Adrenal gland (tissue), 19 donors: ENCODE measurements around the gene SPART. TPM values are rescaled to one million over a fixed set of nuclear protein-coding genes. Genes with fewer than 3 reads are reported as not detected.

Experiments
- DNase-seq, 7 donors: peaks; one replicate each; pipeline ENCODE4 v3.0.0-alpha.2; 2019 to 2020
- H3K27ac ChIP-seq, 5 donors: fragments of 200-600 bp; sonication (generic) in 4 of 5; 1 replicate in 3 of 5; 2 replicates in 2 of 5; pipeline versions ENCODE4 v1.5.1 to v1.8.0; 2016 to 2020; ENCODE audit warnings: mild to moderate bottlenecking in 1 of 5
- H3K27me3 ChIP-seq: fragments of 200-600 bp; 2 replicates; pipeline ENCODE4 v1.8.0; 2021
- H3K36me3 ChIP-seq, 2 donors: fragments of 200-600 bp; replicated peaks in 1 of 2; 1 replicate in 1 of 2; 2 replicates in 1 of 2; pipeline versions ENCODE4 v1.5.1 to v1.8.0; 2018 to 2022
- H3K4me1 ChIP-seq, 2 donors: fragments of 200-600 bp; replicated peaks in 1 of 2; 1 replicate in 1 of 2; 2 replicates in 1 of 2; pipeline versions ENCODE4 v1.5.1 to v1.8.0; 2018 to 2021
- H3K4me3 ChIP-seq, 4 donors: fragments of 200-600 bp; sonication (generic) in 3 of 4; one replicate each; pipeline ENCODE4 v1.5.1; 2016 to 2018
- H3K9me3 ChIP-seq, 3 donors: fragments of 200-600 bp; sonication (generic) in 1 of 3; replicated peaks in 1 of 3; 1 replicate in 2 of 3; 2 replicates in 1 of 3; pipeline versions ENCODE4 v1.5.1 to v1.8.0; 2016 to 2021
- CTCF ChIP-seq, 6 experiments: fragments of 450-650 bp in 4 of 6; fragments of 200-600 bp in 2 of 6; sonication (generic) in 1 of 6; IDR thresholded peaks; 1 replicate in 5 of 6; 2 replicates in 1 of 6; pipeline versions ENCODE4 v1.5.1 to v1.8.0; 2016 to 2021; ENCODE audit warnings: antibody characterized with exemption in 6 of 6, mild to moderate bottlenecking in 2 of 6, moderate library complexity in 1 of 6
- POLR2A ChIP-seq, 2 donors: fragments of 450-650 bp; IDR thresholded peaks; one replicate each; pipeline ENCODE4 v1.6.1; 2017; ENCODE audit warnings: antibody characterized with exemption in 2 of 2, mild to moderate bottlenecking in 2 of 2, moderate library complexity in 1 of 2
- WGBS, 4 donors: extraction: QIAGEN DNeasy Blood & Tissue Kit in 2 of 4; methylation state at CpG; one replicate each; pipeline versions ENCODE4 v1.1.5 to v1.1.7; 2013 to 2017; 5-methylcytosine and 5-hydroxymethylcytosine counted together
- intact Hi-C, 2 donors: fragments of 100-400 bp; cut with DNase I; formaldehyde crosslinking; loops; one replicate each; pipeline versions ENCODE4 v1.14.1 to v1.15.0; 2022 to 2023
- long read RNA-seq, 10 donors: library from polyadenylated mRNA in 3 of 10; unstranded in 2 of 10; stranded (forward) in 1 of 10; transcript quantifications; one replicate each; pipeline ENCODE4 v2.0.0 and lab custom pipeline, GENCODE V29; 2021 to 2026
- polyA plus RNA-seq, 3 donors: library from polyadenylated mRNA; stranded (reverse); fragments of 200-250 nt in 2 of 3; fragments of 350-450 nt in 1 of 3; fragmentation: Illumina TruSeq in 1 of 3; extraction: RNeasy Lipid Tissue Mini Kit (QIAGEN cat#74804) in 1 of 3; gene quantifications; one replicate each; pipeline ENCODE4 v1.2.3, GENCODE V29; 2013 to 2014
- total RNA-seq, 9 donors: library from RNA; depleted of rRNA in 4 of 9; stranded (reverse); fragments of >200 nt in 4 of 9; fragments of 120-200 nt in 1 of 9; fragmentation: NEBNext Ultra II Directional in 1 of 9; extraction: Animal tissue kit (Norgen Biotek cat#: 25700) in 1 of 9; gene quantifications; one replicate each; pipeline versions ENCODE4 v1.1.0 to v1.2.4, GENCODE V29; 2013 to 2023
- donor health status: healthy with polysubstance abuse.
- donor health status: Bipolar disorder and iron deficiency.
- donor health status: DM: yes; HTN: yes; CAD: no.
- donor health status: DM: no; HTN: no; CAD: no.
- donor health status: DM: no; HTN: no; CAD: no.
- donor health status: DM: yes; HTN: yes; CAD: no.

The SPART gene
- total RNA-seq (100 to 1,000 TPM in 3 of 9 donors, 10 to 100 TPM in 6; 56.0 to 208 (median 92.1) TPM), polyA plus RNA-seq (100 to 1,000 TPM in 1 of 3 donors, 10 to 100 TPM in 2; 29.2 to 314 (median 31.6) TPM)
- long read RNA-seq, donor 1, full-length matches to known transcripts = 35 of 79 reads
- long read RNA-seq, donor 1, partial matches to known transcripts = 44 of 79 reads
- long read RNA-seq, donor 1, other reads (novel, unspliced or antisense) = 0 of 79 reads
- long read RNA-seq, donor 2, full-length matches to known transcripts = 14 of 29 reads
- long read RNA-seq, donor 2, partial matches to known transcripts = 15 of 29 reads
- long read RNA-seq, donor 2, other reads (novel, unspliced or antisense) = 0 of 29 reads
- long read RNA-seq, donor 3, full-length matches to known transcripts = 18 of 26 reads
- long read RNA-seq, donor 3, partial matches to known transcripts = 8 of 26 reads
- long read RNA-seq, donor 3, other reads (novel, unspliced or antisense) = 0 of 26 reads
- long read RNA-seq, donor 4, full-length matches to known transcripts = 31 of 46 reads
- long read RNA-seq, donor 4, partial matches to known transcripts = 9 of 46 reads
- long read RNA-seq, donor 4, other reads (novel, unspliced or antisense) = 6 of 46 reads
- long read RNA-seq, donor 5, full-length matches to known transcripts = 167 of 206 reads
- long read RNA-seq, donor 5, partial matches to known transcripts = 4 of 206 reads
- long read RNA-seq, donor 5, other reads (novel, unspliced or antisense) = 35 of 206 reads
- long read RNA-seq, donor 6, full-length matches to known transcripts = 24 of 33 reads
- long read RNA-seq, donor 6, partial matches to known transcripts = 5 of 33 reads
- long read RNA-seq, donor 6, other reads (novel, unspliced or antisense) = 4 of 33 reads
- long read RNA-seq, donor 7, full-length matches to known transcripts = 9 of 33 reads
- long read RNA-seq, donor 7, partial matches to known transcripts = 24 of 33 reads
- long read RNA-seq, donor 7, other reads (novel, unspliced or antisense) = 0 of 33 reads
- long read RNA-seq, donor 8, full-length matches to known transcripts = 18 of 51 reads
- long read RNA-seq, donor 8, partial matches to known transcripts = 33 of 51 reads
- long read RNA-seq, donor 8, other reads (novel, unspliced or antisense) = 0 of 51 reads
- long read RNA-seq, donor 9, full-length matches to known transcripts = 28 of 54 reads
- long read RNA-seq, donor 9, partial matches to known transcripts = 26 of 54 reads
- long read RNA-seq, donor 9, other reads (novel, unspliced or antisense) = 0 of 54 reads
- long read RNA-seq, donor 10, full-length matches to known transcripts = 7 of 18 reads
- long read RNA-seq, donor 10, partial matches to known transcripts = 11 of 18 reads
- long read RNA-seq, donor 10, other reads (novel, unspliced or antisense) = 0 of 18 reads

- WGBS, 4 donors = 0 to 1% (median 1%) methylated on average over 6 to 86 of the region's 86 CpGs
- Histone ChIP-seq H3K27me3 (no peaks in the 10 kb centered on the region), H3K9me3 (no peaks in the 10 kb centered on the region), H3K4me1 (peaks cover 10 to 45% of the 10 kb centered on the region in 2 donors), H3K4me3 (peak within 1 kb of the TSS; percentile 68 to 96 (median 88)), H3K27ac (peak within 1 kb of the TSS; percentile 97 to 100 (median 99)), H3K36me3 (no peaks in the 10 kb centered on the region)
- intact Hi-C loops = loop anchor here in 1 of 2 donors (5.0 to 10.0 kb wide), 2 partner anchors 51 to 52 kb away; partner anchors contain the start of gene CCDC169
- DNase-seq = peak; percentile 93 to 98 (median 94)
- TF ChIP-seq POLR2A (IDR thresholded peaks at IDR 0.05) (peak; percentile 54 to 87), CTCF (IDR thresholded peaks at IDR 0.05) (peak; percentile 95 to 98 (median 98))
Measured at GRCh38 chr13:36346222-36347083, at the start of gene SPART. Gene SPART (minus strand): TSS chr13:36346394. CDS start chr13:36335830, 10,564 bp downstream.

- H3K27me3 ChIP-seq = peaks cover 4% of the 10 kb centered on the region
- intact Hi-C loops = loop anchor here (5.0 to 10.0 kb wide), 2 partner anchors 48 to 110 kb away; partner anchors contain the start of gene SPART (in 1 of the 2)
- 25 to 31% (median 28%) methylated on average over 2 of the region's 2 CpGs for WGBS, 4 donors
- H3K9me3 ChIP-seq = no peaks in the 10 kb centered on the region
- no peaks in the 10 kb centered on the region for H3K4me1 ChIP-seq
- no peak overlapping the region for H3K27ac ChIP-seq
- TF ChIP-seq POLR2A (IDR thresholded peaks at IDR 0.05) (no peak), CTCF (IDR thresholded peaks at IDR 0.05) (peak; percentile 39 to 73 (median 59))
- no peak overlapping the region for H3K4me3 ChIP-seq
- DNase-seq = no peak
- H3K36me3 ChIP-seq = no peaks in the 10 kb centered on the region
Measured at GRCh38 chr13:36395280-36395679, 49.1 kb upstream of the SPART start.

GRCh38 chr13:36385489-36385888 lies 39.3 kb upstream of the SPART start:
- Histone ChIP-seq H3K4me1 (no peaks in the 10 kb centered on the region), H3K4me3 (no peak overlapping the region), H3K27me3 (peaks cover 12% of the 10 kb centered on the region), H3K27ac (no peak overlapping the region), H3K9me3 (no peaks in the 10 kb centered on the region), H3K36me3 (no peaks in the 10 kb centered on the region)
- no peak for TF ChIP-seq POLR2A (IDR thresholded peaks at IDR 0.05)
- TF ChIP-seq CTCF (IDR thresholded peaks at IDR 0.05) = no peak
- intact Hi-C loops = no loop called here
- WGBS, 4 donors = 66 to 85% (median 75%) methylated on average over 1 of the region's 1 CpG
- DNase-seq = no peak
